Measurements from ENCODE around the gene MINK1. TPM values are rescaled to one million over a fixed set of nuclear protein-coding genes. Genes with fewer than 3 reads are reported as not detected.

MINK1 gene
- total RNA-seq, 6 donors from 2014 or later: 52.3 to 311 (median 136) TPM

DNA sequence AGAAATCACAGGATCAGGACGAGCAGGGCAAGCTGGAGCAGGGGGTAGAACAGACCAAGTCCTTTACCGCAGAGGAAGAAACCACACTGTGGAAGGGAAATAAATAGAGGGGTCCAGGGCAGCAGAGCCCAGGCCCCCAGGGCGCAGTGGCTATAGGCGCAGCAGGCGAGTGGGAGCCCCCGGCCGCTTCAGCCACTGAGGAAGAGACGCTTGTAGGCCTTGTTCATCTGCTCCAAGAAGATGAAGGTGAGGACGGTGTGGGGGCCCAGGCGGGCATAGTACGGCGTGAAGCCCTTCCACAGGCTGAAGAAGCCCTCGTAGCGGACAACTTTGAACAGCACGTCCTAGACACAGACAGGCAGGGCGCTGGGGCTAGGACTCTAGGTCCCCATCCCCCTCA is 104.4 kb downstream of the MINK1 start:
- no peaks in the 10 kb centered on the region for H3K27me3 ChIP-seq
- no peaks in the 10 kb centered on the region for H3K9me3 ChIP-seq
- DNase-seq (no peak), ATAC-seq (ENCODE audit: low FRiP score in 2 of 2) (no peak)
- H3K4me3 ChIP-seq: no peak overlapping the region
- H3K36me3 ChIP-seq: peaks cover 11 to 34% (median 24%) of the 10 kb centered on the region in 4 donors
- peaks cover 34 to 52% (median 39%) of the 10 kb centered on the region in 4 donors for H3K4me1 ChIP-seq
- TF ChIP-seq POLR2A (IDR thresholded peaks at IDR 0.05) (no peak), POLR2AphosphoS5 (IDR thresholded peaks at IDR 0.05) (no peak), EP300 (IDR thresholded peaks at IDR 0.05) (no peak)
- TF ChIP-seq, protein P1, sequence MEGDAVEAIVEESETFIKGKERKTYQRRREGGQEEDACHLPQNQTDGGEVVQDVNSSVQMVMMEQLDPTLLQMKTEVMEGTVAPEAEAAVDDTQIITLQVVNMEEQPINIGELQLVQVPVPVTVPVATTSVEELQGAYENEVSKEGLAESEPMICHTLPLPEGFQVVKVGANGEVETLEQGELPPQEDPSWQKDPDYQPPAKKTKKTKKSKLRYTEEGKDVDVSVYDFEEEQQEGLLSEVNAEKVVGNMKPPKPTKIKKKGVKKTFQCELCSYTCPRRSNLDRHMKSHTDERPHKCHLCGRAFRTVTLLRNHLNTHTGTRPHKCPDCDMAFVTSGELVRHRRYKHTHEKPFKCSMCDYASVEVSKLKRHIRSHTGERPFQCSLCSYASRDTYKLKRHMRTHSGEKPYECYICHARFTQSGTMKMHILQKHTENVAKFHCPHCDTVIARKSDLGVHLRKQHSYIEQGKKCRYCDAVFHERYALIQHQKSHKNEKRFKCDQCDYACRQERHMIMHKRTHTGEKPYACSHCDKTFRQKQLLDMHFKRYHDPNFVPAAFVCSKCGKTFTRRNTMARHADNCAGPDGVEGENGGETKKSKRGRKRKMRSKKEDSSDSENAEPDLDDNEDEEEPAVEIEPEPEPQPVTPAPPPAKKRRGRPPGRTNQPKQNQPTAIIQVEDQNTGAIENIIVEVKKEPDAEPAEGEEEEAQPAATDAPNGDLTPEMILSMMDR (IDR thresholded peaks at IDR 0.05): no peak
- 95 to 97% methylated on average over 16 of the region's 16 CpGs for WGBS, 2 donors
- no peak overlapping the region for H3K27ac ChIP-seq

DNA sequence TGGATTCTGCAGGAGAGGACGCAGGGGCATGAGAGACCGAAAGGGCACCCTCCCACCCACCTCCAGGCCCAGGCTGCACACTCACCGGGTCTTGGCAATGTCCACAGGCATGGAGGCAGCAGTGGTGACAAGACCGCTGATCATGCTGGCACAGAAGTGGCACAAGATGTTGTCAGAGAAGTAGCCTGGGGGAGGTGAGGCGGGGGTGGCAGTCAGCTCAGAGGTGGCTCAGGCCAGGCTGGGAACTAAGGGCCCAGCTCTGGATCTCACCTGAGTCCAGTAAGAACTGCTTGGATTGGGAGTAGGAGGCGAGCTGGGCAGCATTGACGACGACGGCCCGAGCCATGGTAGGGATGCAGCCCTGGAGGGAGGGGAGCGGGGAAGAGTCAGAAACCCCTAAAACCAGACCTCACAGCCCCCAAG is 104.9 kb downstream of the MINK1 start:
- Histone ChIP-seq H3K9me3 (no peaks in the 10 kb centered on the region), H3K4me3 (no peak overlapping the region), H3K4me1 (peaks cover 34 to 57% (median 43%) of the 10 kb centered on the region in 4 donors), H3K27ac (peak overlapping the region in 1 of 4 donors; percentile 99), H3K36me3 (peaks cover 13 to 39% (median 29%) of the 10 kb centered on the region in 4 donors), H3K27me3 (no peaks in the 10 kb centered on the region)
- TF ChIP-seq, protein P1 (IDR thresholded peaks at IDR 0.05): no peak
- no peak for TF ChIP-seq POLR2AphosphoS5 (IDR thresholded peaks at IDR 0.05)
- TF ChIP-seq POLR2A (IDR thresholded peaks at IDR 0.05): no peak
- no peak for TF ChIP-seq EP300 (IDR thresholded peaks at IDR 0.05)
- ATAC-seq (ENCODE audit: low FRiP score in 2 of 2) (no peak), DNase-seq (no peak)
- 95 to 97% methylated on average over 11 of the region's 11 CpGs for WGBS, 2 donors

DNA sequence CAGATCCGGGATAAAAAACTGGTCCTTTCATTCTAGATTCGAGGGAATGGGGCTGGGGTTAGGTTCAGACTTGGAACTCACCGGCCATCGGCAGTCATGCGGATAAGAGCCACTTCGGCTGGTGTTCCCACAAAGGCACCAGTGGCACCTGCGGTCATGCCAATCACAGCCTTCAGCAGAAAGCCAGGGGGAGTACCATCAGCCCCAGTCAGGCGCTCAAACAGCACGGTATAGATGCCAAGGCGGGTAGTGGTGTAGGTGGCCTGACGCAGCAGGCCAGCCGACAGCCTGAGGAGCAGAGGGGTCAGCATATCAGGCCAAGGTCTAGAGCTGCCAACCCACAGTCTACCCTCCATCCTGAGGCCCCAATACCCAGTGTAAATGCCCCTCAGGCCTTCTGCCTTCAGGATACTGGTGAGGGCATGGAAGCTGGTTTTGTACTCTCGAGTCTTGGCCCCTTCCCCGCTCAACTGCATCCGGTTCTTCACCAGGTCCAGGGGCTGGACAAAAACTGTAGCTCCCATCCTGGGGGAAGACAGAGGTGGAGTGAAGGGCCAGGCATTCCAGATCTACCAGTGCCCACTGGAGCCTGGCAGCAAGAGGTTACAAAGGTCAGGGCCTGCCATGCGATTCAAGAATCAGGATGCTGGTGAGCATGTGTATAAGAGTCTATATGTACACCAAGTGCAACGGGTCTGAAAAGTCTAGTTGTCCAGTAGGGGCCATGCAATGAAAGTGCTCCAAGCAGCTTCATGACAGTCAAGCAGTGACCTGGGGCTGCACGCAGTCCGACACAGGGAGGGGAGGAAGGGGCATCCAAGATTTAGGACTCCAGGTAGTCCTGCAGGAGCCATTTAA is 105.8 kb downstream of the MINK1 start:
- 61 to 68% methylated on average over 15 to 17 of the region's 19 CpGs for WGBS, 2 donors

DNA sequence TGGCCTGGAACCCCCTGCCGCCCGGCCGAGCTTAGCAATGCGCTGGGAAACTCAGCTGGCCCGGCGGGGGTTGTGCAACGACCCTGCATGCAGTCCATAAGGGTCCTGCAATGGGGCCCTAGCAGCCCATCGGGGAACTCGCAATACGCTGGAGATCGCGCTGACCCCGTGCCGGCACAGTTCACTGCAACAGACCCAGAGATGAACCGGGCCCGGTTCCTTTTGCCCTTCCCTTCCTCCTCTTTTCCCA is 106.3 kb downstream of the MINK1 start:
- TF ChIP-seq POLR2A (IDR thresholded peaks at IDR 0.05) (no peak), POLR2AphosphoS5 (IDR thresholded peaks at IDR 0.05) (no peak), EP300 (IDR thresholded peaks at IDR 0.05) (no peak)
- TF ChIP-seq, protein P1 (IDR thresholded peaks at IDR 0.05): no peak
- peaks cover 37 to 61% (median 48%) of the 10 kb centered on the region in 4 donors for H3K4me1 ChIP-seq
- peak overlapping the region; percentile 48 to 72 (median 67) for H3K4me3 ChIP-seq
- H3K9me3 ChIP-seq: no peaks in the 10 kb centered on the region
- H3K27ac ChIP-seq: peak overlapping the region; percentile 84 to 99 (median 94)
- ATAC-seq (ENCODE audit: low FRiP score in 2 of 2) (no peak), DNase-seq (peak in 1 of 2 donors; percentile 35)
- peaks cover 16 to 53% (median 42%) of the 10 kb centered on the region in 4 donors for H3K36me3 ChIP-seq
- no peaks in the 10 kb centered on the region for H3K27me3 ChIP-seq
- 3 to 6% methylated on average over 6 to 14 of the region's 16 CpGs for WGBS, 2 donors

More for the DNA sequence above, 105.8 kb downstream of the MINK1 start:
- ATAC-seq (ENCODE audit: low FRiP score in 2 of 2): no peak
- Histone ChIP-seq H3K36me3 (peaks cover 16 to 48% (median 37%) of the 10 kb centered on the region in 4 donors), H3K4me1 (peaks cover 40 to 61% (median 47%) of the 10 kb centered on the region in 4 donors), H3K9me3 (no peaks in the 10 kb centered on the region), H3K27ac (peak overlapping the region; percentile 84 to 99 (median 94)), H3K4me3 (peak overlapping the region; percentile 48 to 72 (median 67)), H3K27me3 (no peaks in the 10 kb centered on the region)
- TF ChIP-seq EP300 (IDR thresholded peaks at IDR 0.05) (no peak), POLR2A (IDR thresholded peaks at IDR 0.05) (no peak), POLR2AphosphoS5 (IDR thresholded peaks at IDR 0.05) (no peak)
- TF ChIP-seq, protein P1 (IDR thresholded peaks at IDR 0.05): no peak
- no peak for DNase-seq
